Omental fat pad (tissue), 4 donors: ENCODE data around the gene KCNG2. TPM values are rescaled to one million over a fixed set of nuclear protein-coding genes. Genes with fewer than 3 reads are reported as not detected.

ENCODE experiments used
- ATAC-seq: fragments of 150-250 bp; one replicate; pipeline ENCODE4 v1.9.1; 2016; ENCODE audit warnings: mild to moderate bottlenecking, moderate library complexity; ENCODE audit not compliant: low FRiP score
- DNase-seq: peaks from one replicate; pipeline ENCODE4 v3.0.0-alpha.2; 2019; ENCODE audit warnings: low spot score
- CTCF ChIP-seq, 3 donors: fragments of 450-650 bp; IDR thresholded peaks; one replicate each; pipeline ENCODE4 v1.5.1; 2016 to 2017; ENCODE audit warnings: antibody characterized with exemption in 3 of 3, mild to moderate bottlenecking in 3 of 3, moderate library complexity in 2 of 3
- total RNA-seq, 4 donors: library from RNA; depleted of rRNA; stranded (reverse); fragments of >200 nt; gene quantifications; one replicate each; pipeline ENCODE4 v1.1.0, GENCODE V29; 2016

The KCNG2 gene
- total RNA-seq, 4 donors from 2014 or later = 0.75 to 2.4 (median 0.96) TPM; not detected in 1

- TF ChIP-seq CTCF (IDR thresholded peaks at IDR 0.05) = no peak
- no peak for DNase-seq
- no peak for ATAC-seq
Observed at GRCh38 chr18:79878741-79879378, 81.1 kb downstream of the KCNG2 start.

- TF ChIP-seq CTCF (IDR thresholded peaks at IDR 0.05) = no peak
- no peak for ATAC-seq
- DNase-seq = no peak
Observed at GRCh38 chr18:79879566-79879965, 81.8 kb downstream of the KCNG2 start.

GRCh38 chr18:79881695-79882094 lies 84.0 kb downstream of the KCNG2 start:
- ATAC-seq (no peak), DNase-seq (no peak)
- no peak for TF ChIP-seq CTCF (IDR thresholded peaks at IDR 0.05)

- ATAC-seq (no peak), DNase-seq (no peak)
- TF ChIP-seq CTCF (IDR thresholded peaks at IDR 0.05) = no peak
Observed at GRCh38 chr18:79882522-79883241, 84.9 kb downstream of the KCNG2 start.

- DNase-seq (no peak), ATAC-seq (no peak)
- TF ChIP-seq CTCF (IDR thresholded peaks at IDR 0.05) = no peak
Observed at GRCh38 chr18:79883461-79884293, 85.9 kb downstream of the KCNG2 start.

- ATAC-seq = no peak
- no peak for TF ChIP-seq CTCF (IDR thresholded peaks at IDR 0.05)
- DNase-seq = no peak
Observed at GRCh38 chr18:79884294-79884962, 86.7 kb downstream of the KCNG2 start.
